ENCODE data around the gene KRT20. TPM values are rescaled to one million over a fixed set of nuclear protein-coding genes. Genes with fewer than 3 reads are reported as not detected.

The KRT20 gene
- total and polyA plus RNA-seq, 2 of the 13 experiments (the other 11 are each of a cell fraction or from before 2014, with no cell fraction given), result 0.13 to 0.20 TPM

DNA sequence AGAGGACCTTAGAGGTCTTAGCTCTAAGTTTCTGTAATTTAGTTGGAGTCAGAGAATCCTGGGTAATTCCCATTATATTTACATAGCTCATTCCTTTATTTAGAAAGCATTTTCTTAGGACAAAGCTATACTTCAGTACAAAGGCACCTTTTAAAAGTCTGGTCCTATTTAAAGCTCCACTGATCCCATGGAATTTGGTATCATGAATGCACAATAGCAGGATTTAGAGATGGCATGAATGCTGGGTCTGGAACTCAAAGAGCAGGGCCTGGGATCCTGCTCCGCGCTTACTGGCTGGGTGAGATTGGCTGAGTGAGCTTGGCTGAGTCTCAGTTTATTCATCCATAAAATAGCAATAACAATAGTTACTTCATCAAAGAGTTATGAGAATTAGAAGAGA, 47.6 kb upstream of the KRT20 start:
- CTCF ChIA-PET (ENCODE audit: low intra/inter-chr PET ratio, low total read pairs), result no interaction called here
- intact Hi-C loops (cut with micrococcal nuclease; ENCODE audit: unreplicated experiment), result no loop called here

More for the DNA sequence above, 47.6 kb upstream of the KRT20 start:
- TF ChIP-seq, protein P1, sequence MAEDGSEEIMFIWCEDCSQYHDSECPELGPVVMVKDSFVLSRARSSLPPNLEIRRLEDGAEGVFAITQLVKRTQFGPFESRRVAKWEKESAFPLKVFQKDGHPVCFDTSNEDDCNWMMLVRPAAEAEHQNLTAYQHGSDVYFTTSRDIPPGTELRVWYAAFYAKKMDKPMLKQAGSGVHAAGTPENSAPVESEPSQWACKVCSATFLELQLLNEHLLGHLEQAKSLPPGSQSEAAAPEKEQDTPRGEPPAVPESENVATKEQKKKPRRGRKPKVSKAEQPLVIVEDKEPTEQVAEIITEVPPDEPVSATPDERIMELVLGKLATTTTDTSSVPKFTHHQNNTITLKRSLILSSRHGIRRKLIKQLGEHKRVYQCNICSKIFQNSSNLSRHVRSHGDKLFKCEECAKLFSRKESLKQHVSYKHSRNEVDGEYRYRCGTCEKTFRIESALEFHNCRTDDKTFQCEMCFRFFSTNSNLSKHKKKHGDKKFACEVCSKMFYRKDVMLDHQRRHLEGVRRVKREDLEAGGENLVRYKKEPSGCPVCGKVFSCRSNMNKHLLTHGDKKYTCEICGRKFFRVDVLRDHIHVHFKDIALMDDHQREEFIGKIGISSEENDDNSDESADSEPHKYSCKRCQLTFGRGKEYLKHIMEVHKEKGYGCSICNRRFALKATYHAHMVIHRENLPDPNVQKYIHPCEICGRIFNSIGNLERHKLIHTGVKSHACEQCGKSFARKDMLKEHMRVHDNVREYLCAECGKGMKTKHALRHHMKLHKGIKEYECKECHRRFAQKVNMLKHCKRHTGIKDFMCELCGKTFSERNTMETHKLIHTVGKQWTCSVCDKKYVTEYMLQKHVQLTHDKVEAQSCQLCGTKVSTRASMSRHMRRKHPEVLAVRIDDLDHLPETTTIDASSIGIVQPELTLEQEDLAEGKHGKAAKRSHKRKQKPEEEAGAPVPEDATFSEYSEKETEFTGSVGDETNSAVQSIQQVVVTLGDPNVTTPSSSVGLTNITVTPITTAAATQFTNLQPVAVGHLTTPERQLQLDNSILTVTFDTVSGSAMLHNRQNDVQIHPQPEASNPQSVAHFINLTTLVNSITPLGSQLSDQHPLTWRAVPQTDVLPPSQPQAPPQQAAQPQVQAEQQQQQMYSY (CRISPR knock-in tag; IDR thresholded peaks at IDR 0.05), result peak; percentile 72; the same call in 1 of the 2 replicates
- TF ChIP-seq KDM6A (CRISPR knock-in tag; IDR thresholded peaks at IDR 0.05; ENCODE audit: low read depth), result no peak
- TF ChIP-seq SOX13 (IDR thresholded peaks at IDR 0.05), result no peak
- TF ChIP-seq SOX13 (CRISPR knock-in tag; conservative IDR thresholded peaks at IDR 0.05 in 1 of 2, IDR thresholded peaks at IDR 0.05 in 1 of 2), result peak in 1 of 2 experiments; percentile 59; a peak in 2 of 4 replicates
- no peak for TF ChIP-seq IRX3 (CRISPR knock-in tag; IDR thresholded peaks at IDR 0.05; ENCODE audit: borderline replicate concordance, low read depth)
- TF ChIP-seq, protein P2, sequence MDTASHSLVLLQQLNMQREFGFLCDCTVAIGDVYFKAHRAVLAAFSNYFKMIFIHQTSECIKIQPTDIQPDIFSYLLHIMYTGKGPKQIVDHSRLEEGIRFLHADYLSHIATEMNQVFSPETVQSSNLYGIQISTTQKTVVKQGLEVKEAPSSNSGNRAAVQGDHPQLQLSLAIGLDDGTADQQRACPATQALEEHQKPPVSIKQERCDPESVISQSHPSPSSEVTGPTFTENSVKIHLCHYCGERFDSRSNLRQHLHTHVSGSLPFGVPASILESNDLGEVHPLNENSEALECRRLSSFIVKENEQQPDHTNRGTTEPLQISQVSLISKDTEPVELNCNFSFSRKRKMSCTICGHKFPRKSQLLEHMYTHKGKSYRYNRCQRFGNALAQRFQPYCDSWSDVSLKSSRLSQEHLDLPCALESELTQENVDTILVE (CRISPR knock-in tag; IDR thresholded peaks at IDR 0.05), result no peak
- no peak for TF ChIP-seq ZSCAN29 (CRISPR knock-in tag; conservative IDR thresholded peaks at IDR 0.05)
- TF ChIP-seq ZNF629 (CRISPR knock-in tag; conservative IDR thresholded peaks at IDR 0.05), result peak; percentile 68; the same call in 1 of the 2 replicates
- peak; percentile 36 for TF ChIP-seq PRPF4 (IDR thresholded peaks at IDR 0.05; ENCODE audit: low read depth, low read length, poor library complexity, severe bottlenecking)
- TF ChIP-seq SOX5 (CRISPR knock-in tag; IDR thresholded peaks at IDR 0.05; ENCODE audit: borderline replicate concordance), result peak; percentile 11; the same call in 1 of the 2 replicates
- H3K4me1 ChIP-seq (ENCODE audit: insufficient read depth, low read length), result peaks cover 60% of the 10 kb centered on the region
- no peaks in the 10 kb centered on the region for H3K9me3 ChIP-seq (ENCODE audit: low read length)
- POLR2A ChIA-PET, result interaction anchor here (1.1 to 1.3 kb wide), 2 partner anchors 8 to 596 kb away, joined by 3 read pairs; no protein-coding TSS in a partner anchor
- H3K36me3 ChIP-seq (replicated peaks in 1 of 2; ENCODE audit: control insufficient read depth in 1 of 2, insufficient read depth in 2 of 2, low read length in 2 of 2), result no peaks in the 10 kb centered on the region; a peak in 1 of 5 replicates
- no peaks in the 10 kb centered on the region for H3K27me3 ChIP-seq (ENCODE audit: control insufficient read depth in 1 of 2, insufficient read depth in 2 of 2, low read length in 2 of 2)
- DNase-seq (ENCODE audit: low spot score), result peak; percentile 83
- WGBS (ENCODE audit: low lambda C conversion rate), result 80% methylated on average over 2 of the region's 2 CpGs
- ATAC-seq, result no peak
- no peak for FAIRE-seq
- BruUV-seq (replicated peaks), result no TSS peak
- no peaks in the 10 kb centered on the region for H4K20me1 ChIP-seq (ENCODE audit: insufficient read depth, low read length)
- no peak overlapping the region for H3K4me3 ChIP-seq (replicated peaks in 1 of 3; ENCODE audit: insufficient read depth in 1 of 3, low read depth in 2 of 3, low read length in 3 of 3)
- no peak overlapping the region for H3K27ac ChIP-seq (ENCODE audit: extremely low read length, insufficient read depth, low read length)
- no peak overlapping the region for H3K4me2 ChIP-seq (ENCODE audit: low read depth, low read length)
- H2AFZ ChIP-seq (ENCODE audit: low read length), result no peak overlapping the region
- in situ Hi-C loops (cut with HindIII; ENCODE audit: extremely low pct_ligation_motif_present, low pct_unique_long_range_greater_than_20kb), result no loop called here
- H3K9ac ChIP-seq (ENCODE audit: insufficient read depth, low read depth, low read length), result no peak overlapping the region
- H3K79me2 ChIP-seq (ENCODE audit: insufficient read depth, low read length), result peaks cover 3% of the 10 kb centered on the region

Data from HepG2 (cell line).